Measurements from ENCODE around the gene CFI. TPM values are rescaled to one million over a fixed set of nuclear protein-coding genes. Genes with fewer than 3 reads are reported as not detected.
A peak's percentile ranks its signal among the peaks of the same experiment; 100 is the strongest.

The CFI gene
- total RNA-seq, 1 donor from 2014 or later: not detected

DNA sequence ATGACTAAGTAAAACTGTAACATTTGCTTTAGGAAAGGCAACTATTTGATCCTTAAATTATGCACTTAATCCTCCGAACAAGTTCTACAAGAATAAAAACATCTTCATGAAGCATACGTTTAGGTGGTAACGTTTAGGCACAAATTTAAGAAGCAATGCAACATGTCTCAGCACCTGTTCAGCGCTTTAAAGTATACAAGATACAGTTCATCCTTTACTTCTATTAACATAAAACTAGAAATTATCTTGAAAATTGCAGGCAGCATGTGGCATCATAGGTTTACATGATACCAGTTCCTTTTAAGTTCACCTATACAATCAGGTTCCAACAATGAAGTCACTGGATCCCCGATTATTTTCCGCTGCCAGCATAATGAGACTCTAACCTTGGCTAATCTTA is 73.4 kb downstream of the CFI start:
- TF ChIP-seq, protein P1, sequence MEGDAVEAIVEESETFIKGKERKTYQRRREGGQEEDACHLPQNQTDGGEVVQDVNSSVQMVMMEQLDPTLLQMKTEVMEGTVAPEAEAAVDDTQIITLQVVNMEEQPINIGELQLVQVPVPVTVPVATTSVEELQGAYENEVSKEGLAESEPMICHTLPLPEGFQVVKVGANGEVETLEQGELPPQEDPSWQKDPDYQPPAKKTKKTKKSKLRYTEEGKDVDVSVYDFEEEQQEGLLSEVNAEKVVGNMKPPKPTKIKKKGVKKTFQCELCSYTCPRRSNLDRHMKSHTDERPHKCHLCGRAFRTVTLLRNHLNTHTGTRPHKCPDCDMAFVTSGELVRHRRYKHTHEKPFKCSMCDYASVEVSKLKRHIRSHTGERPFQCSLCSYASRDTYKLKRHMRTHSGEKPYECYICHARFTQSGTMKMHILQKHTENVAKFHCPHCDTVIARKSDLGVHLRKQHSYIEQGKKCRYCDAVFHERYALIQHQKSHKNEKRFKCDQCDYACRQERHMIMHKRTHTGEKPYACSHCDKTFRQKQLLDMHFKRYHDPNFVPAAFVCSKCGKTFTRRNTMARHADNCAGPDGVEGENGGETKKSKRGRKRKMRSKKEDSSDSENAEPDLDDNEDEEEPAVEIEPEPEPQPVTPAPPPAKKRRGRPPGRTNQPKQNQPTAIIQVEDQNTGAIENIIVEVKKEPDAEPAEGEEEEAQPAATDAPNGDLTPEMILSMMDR (IDR thresholded peaks at IDR 0.05; ENCODE audit: partially characterized antibody, unreplicated experiment): no peak
- no peak overlapping the region for H3K27ac Mint-ChIP-seq (ENCODE audit: unreplicated experiment)

DNA sequence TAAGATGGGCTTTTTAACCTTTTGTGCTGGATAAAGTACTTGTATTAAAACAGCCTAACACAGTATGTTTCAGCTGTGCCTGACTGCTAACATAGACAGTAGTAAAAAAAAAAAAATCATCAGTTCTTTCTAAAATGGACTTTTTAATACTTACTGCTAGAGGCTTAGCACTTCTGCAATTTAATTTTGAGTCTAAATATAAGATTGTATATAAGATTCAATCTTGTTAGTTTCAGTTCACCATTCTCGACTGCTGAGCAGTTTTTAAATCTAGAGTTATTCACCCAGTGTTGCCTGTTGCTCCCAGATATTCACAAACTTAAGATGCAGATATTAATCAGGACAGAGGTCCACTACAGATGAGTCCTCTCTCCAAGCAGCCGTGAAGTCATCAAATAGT is 78.7 kb downstream of the CFI start:
- no peak overlapping the region for H3K4me3 Mint-ChIP-seq (ENCODE audit: unreplicated experiment)
- H3K27me3 Mint-ChIP-seq (ENCODE audit: unreplicated experiment): no peaks in the 10 kb centered on the region
- H3K4me1 Mint-ChIP-seq (ENCODE audit: low read depth, unreplicated experiment): no peaks in the 10 kb centered on the region
- H3K9me3 Mint-ChIP-seq (ENCODE audit: unreplicated experiment): no peaks in the 10 kb centered on the region
- H3K27ac Mint-ChIP-seq (ENCODE audit: unreplicated experiment): no peak overlapping the region
- DNase-seq: no peak
- no peaks in the 10 kb centered on the region for H3K36me3 Mint-ChIP-seq (ENCODE audit: unreplicated experiment)
- TF ChIP-seq, protein P1 (IDR thresholded peaks at IDR 0.05; ENCODE audit: partially characterized antibody, unreplicated experiment): no peak

More for the DNA sequence above, 73.4 kb downstream of the CFI start:
- DNase-seq: no peak
- Mint-ChIP-seq H3K27me3 (ENCODE audit: unreplicated experiment) (peaks cover 5% of the 10 kb centered on the region), H3K36me3 (ENCODE audit: unreplicated experiment) (no peaks in the 10 kb centered on the region), H3K4me3 (ENCODE audit: unreplicated experiment) (peak overlapping the region; percentile 91), H3K4me1 (ENCODE audit: low read depth, unreplicated experiment) (peaks cover 5% of the 10 kb centered on the region), H3K9me3 (ENCODE audit: unreplicated experiment) (peaks cover 6% of the 10 kb centered on the region)

DNA sequence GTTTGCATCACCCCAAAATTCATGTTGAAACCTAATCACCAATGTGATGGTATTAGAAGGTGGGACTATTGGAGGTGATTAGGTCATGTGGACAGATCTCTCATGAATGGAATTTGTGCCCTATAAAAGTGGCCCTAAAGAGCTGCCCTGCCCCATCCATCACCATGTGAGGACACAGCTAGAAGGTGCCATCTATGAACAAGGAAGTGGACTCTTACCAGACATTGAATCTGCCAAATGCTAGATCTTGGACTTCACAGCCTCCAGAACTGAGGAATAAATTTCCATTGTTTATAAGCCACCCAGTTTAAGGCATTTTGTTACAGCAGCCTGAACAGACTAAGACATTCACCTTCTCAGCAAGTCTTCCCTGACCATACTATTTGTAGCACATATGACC is 79.4 kb downstream of the CFI start:
- Mint-ChIP-seq H3K27me3 (ENCODE audit: unreplicated experiment) (no peaks in the 10 kb centered on the region), H3K4me3 (ENCODE audit: unreplicated experiment) (no peak overlapping the region), H3K9me3 (ENCODE audit: unreplicated experiment) (no peaks in the 10 kb centered on the region), H3K36me3 (ENCODE audit: unreplicated experiment) (no peaks in the 10 kb centered on the region), H3K4me1 (ENCODE audit: low read depth, unreplicated experiment) (no peaks in the 10 kb centered on the region), H3K27ac (ENCODE audit: unreplicated experiment) (no peak overlapping the region)
- DNase-seq: no peak
- TF ChIP-seq, protein P1 (IDR thresholded peaks at IDR 0.05; ENCODE audit: partially characterized antibody, unreplicated experiment): no peak

DNA sequence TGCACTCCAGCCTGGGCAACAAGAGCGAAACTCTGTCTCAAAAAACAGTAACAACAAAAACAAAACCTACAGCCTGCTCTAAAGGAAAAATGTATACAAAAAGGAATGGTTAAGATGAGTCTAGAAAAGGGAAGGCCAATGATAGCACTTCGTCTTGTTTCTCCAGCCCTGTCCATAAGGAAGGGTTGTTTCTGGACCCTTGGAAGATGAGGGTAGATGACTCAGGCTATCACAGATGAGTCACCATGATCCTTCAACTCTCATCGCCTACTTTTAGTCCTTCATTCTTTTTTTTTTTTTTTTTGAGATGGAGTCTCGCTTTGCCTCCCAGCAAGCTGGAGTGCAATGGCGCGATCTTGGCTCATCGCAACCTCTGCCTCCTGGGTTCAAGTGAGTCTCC is 80.8 kb downstream of the CFI start:
- H3K27me3 Mint-ChIP-seq (ENCODE audit: unreplicated experiment): no peaks in the 10 kb centered on the region

DNA sequence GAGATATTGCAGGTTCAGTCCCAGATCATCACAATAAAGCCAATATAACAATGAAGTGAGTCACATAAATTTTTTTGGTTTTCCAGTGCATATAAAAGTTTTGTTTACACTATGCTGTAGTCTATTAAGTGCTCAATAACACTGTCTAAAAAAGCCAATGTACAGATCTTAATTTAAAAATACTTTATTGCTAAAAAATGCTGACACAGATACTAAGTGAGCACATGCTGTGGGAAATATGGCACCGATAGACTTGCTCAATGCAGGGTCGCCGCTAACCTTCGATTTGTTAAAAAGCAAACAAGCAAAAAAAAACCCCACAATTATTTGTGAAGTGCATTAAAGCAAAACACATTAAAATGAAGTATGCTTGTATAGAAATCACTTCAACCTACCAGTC is 82.2 kb downstream of the CFI start:
- TF ChIP-seq, protein P1 (IDR thresholded peaks at IDR 0.05; ENCODE audit: partially characterized antibody, unreplicated experiment): no peak
- no peaks in the 10 kb centered on the region for H3K27me3 Mint-ChIP-seq (ENCODE audit: unreplicated experiment)
- H3K36me3 Mint-ChIP-seq (ENCODE audit: unreplicated experiment): no peaks in the 10 kb centered on the region
- H3K27ac Mint-ChIP-seq (ENCODE audit: unreplicated experiment): no peak overlapping the region
- H3K4me3 Mint-ChIP-seq (ENCODE audit: unreplicated experiment): no peak overlapping the region
- no peaks in the 10 kb centered on the region for H3K9me3 Mint-ChIP-seq (ENCODE audit: unreplicated experiment)
- no peak for DNase-seq
- H3K4me1 Mint-ChIP-seq (ENCODE audit: low read depth, unreplicated experiment): no peaks in the 10 kb centered on the region

More for the DNA sequence above, 80.8 kb downstream of the CFI start:
- no peak overlapping the region for H3K27ac Mint-ChIP-seq (ENCODE audit: unreplicated experiment)
- no peak for DNase-seq
- H3K4me1 Mint-ChIP-seq (ENCODE audit: low read depth, unreplicated experiment): no peaks in the 10 kb centered on the region
- no peaks in the 10 kb centered on the region for H3K9me3 Mint-ChIP-seq (ENCODE audit: unreplicated experiment)
- no peak overlapping the region for H3K4me3 Mint-ChIP-seq (ENCODE audit: unreplicated experiment)
- no peaks in the 10 kb centered on the region for H3K36me3 Mint-ChIP-seq (ENCODE audit: unreplicated experiment)
- TF ChIP-seq, protein P1 (IDR thresholded peaks at IDR 0.05; ENCODE audit: partially characterized antibody, unreplicated experiment): no peak
